ENCODE results near the gene POLA2.
"Not testable (repeated sequence)": the region's sequence is repeated elsewhere in the genome, so short reads cannot be mapped to it uniquely, and the experiment has no call there.

The POLA2 gene

GRCh38 chr11:65245046-65245445 is 16.7 kb upstream of the POLA2 start:
- H3K4me3 ChIP-seq (ENCODE audit: low read length); H3K4me1 ChIP-seq (ENCODE audit: control insufficient read depth, insufficient read depth, low read length); H3K36me3 ChIP-seq (ENCODE audit: insufficient read depth, low read length); H3K27me3 ChIP-seq (ENCODE audit: control insufficient read depth, insufficient read depth, low read length); H3K9me3 ChIP-seq (replicated peaks; ENCODE audit: low read length); H3K4me2 ChIP-seq (ENCODE audit: low read length); H3K9ac ChIP-seq (ENCODE audit: low read depth, low read length): not testable (repeated sequence)

- Histone ChIP-seq H3K4me3 (ENCODE audit: low read length) (no peak overlapping the region), H3K4me1 (ENCODE audit: control insufficient read depth, insufficient read depth, low read length) (no peaks in the 10 kb centered on the region), H3K27me3 (ENCODE audit: control insufficient read depth, insufficient read depth, low read length) (no peaks in the 10 kb centered on the region), H3K9ac (ENCODE audit: low read depth, low read length) (no peak overlapping the region), H3K36me3 (ENCODE audit: insufficient read depth, low read length) (no peaks in the 10 kb centered on the region), H3K9me3 (replicated peaks; ENCODE audit: low read length) (no peaks in the 10 kb centered on the region), H3K4me2 (ENCODE audit: low read length) (no peak overlapping the region)
Observed at GRCh38 chr11:65246506-65246905, 15.3 kb upstream of the POLA2 start.

GRCh38 chr11:65248184-65248710 is 13.5 kb upstream of the POLA2 start:
- not testable (repeated sequence) for H3K4me3 ChIP-seq (ENCODE audit: low read length); H3K4me1 ChIP-seq (ENCODE audit: control insufficient read depth, insufficient read depth, low read length); H3K9ac ChIP-seq (ENCODE audit: low read depth, low read length); H3K9me3 ChIP-seq (replicated peaks; ENCODE audit: low read length); H3K27me3 ChIP-seq (ENCODE audit: control insufficient read depth, insufficient read depth, low read length); H3K4me2 ChIP-seq (ENCODE audit: low read length); H3K36me3 ChIP-seq (ENCODE audit: insufficient read depth, low read length)

GRCh38 chr11:65251476-65251875 is 10.3 kb upstream of the POLA2 start:
- no peak overlapping the region for H3K4me2 ChIP-seq (ENCODE audit: low read length)
- H3K27me3 ChIP-seq (ENCODE audit: control insufficient read depth, insufficient read depth, low read length), result no peaks in the 10 kb centered on the region
- no peak overlapping the region for H3K4me3 ChIP-seq (ENCODE audit: low read length)
- H3K9ac ChIP-seq (ENCODE audit: low read depth, low read length), result no peak overlapping the region
- H3K36me3 ChIP-seq (ENCODE audit: insufficient read depth, low read length), result no peaks in the 10 kb centered on the region
- no peaks in the 10 kb centered on the region for H3K9me3 ChIP-seq (replicated peaks; ENCODE audit: low read length)
- no peaks in the 10 kb centered on the region for H3K4me1 ChIP-seq (ENCODE audit: control insufficient read depth, insufficient read depth, low read length)

GRCh38 chr11:65254724-65255123 is 7.0 kb upstream of the POLA2 start:
- no peaks in the 10 kb centered on the region for H3K36me3 ChIP-seq (ENCODE audit: insufficient read depth, low read length)
- no peaks in the 10 kb centered on the region for H3K27me3 ChIP-seq (ENCODE audit: control insufficient read depth, insufficient read depth, low read length)
- no peak overlapping the region for H3K9ac ChIP-seq (ENCODE audit: low read depth, low read length)
- no peak overlapping the region for H3K4me3 ChIP-seq (ENCODE audit: low read length)
- no peaks in the 10 kb centered on the region for H3K4me1 ChIP-seq (ENCODE audit: control insufficient read depth, insufficient read depth, low read length)
- H3K4me2 ChIP-seq (ENCODE audit: low read length), result no peak overlapping the region
- H3K9me3 ChIP-seq (replicated peaks; ENCODE audit: low read length), result no peaks in the 10 kb centered on the region

- H3K4me1 ChIP-seq (ENCODE audit: control insufficient read depth, insufficient read depth, low read length), result peaks cover 12% of the 10 kb centered on the region
- no peaks in the 10 kb centered on the region for H3K27me3 ChIP-seq (ENCODE audit: control insufficient read depth, insufficient read depth, low read length)
- H3K4me3 ChIP-seq (ENCODE audit: low read length), result no peak overlapping the region
- H3K4me2 ChIP-seq (ENCODE audit: low read length), result no peak overlapping the region
- H3K9me3 ChIP-seq (replicated peaks; ENCODE audit: low read length), result no peaks in the 10 kb centered on the region
- H3K9ac ChIP-seq (ENCODE audit: low read depth, low read length), result no peak overlapping the region
- H3K36me3 ChIP-seq (ENCODE audit: insufficient read depth, low read length), result no peaks in the 10 kb centered on the region
Observed at GRCh38 chr11:65258988-65259387, 2.8 kb upstream of the POLA2 start.

- Histone ChIP-seq H3K4me3 (ENCODE audit: low read length) (no peak overlapping the region), H3K27me3 (ENCODE audit: control insufficient read depth, insufficient read depth, low read length) (no peaks in the 10 kb centered on the region), H3K9me3 (replicated peaks; ENCODE audit: low read length) (no peaks in the 10 kb centered on the region), H3K4me1 (ENCODE audit: control insufficient read depth, insufficient read depth, low read length) (peaks cover 12% of the 10 kb centered on the region), H3K9ac (ENCODE audit: low read depth, low read length) (no peak overlapping the region), H3K4me2 (ENCODE audit: low read length) (no peak overlapping the region), H3K36me3 (ENCODE audit: insufficient read depth, low read length) (no peaks in the 10 kb centered on the region)
Observed at GRCh38 chr11:65260302-65260701, 1.5 kb upstream of the POLA2 start.

GRCh38 chr11:65260756-65261590 is 789 bp upstream of the POLA2 start:
- peak overlapping the region; percentile 95 for H3K4me2 ChIP-seq (ENCODE audit: low read length)
- no peaks in the 10 kb centered on the region for H3K9me3 ChIP-seq (replicated peaks; ENCODE audit: low read length)
- peaks cover 12% of the 10 kb centered on the region for H3K4me1 ChIP-seq (ENCODE audit: control insufficient read depth, insufficient read depth, low read length)
- H3K27me3 ChIP-seq (ENCODE audit: control insufficient read depth, insufficient read depth, low read length), result no peaks in the 10 kb centered on the region
- peak overlapping the region; percentile 87 for H3K9ac ChIP-seq (ENCODE audit: low read depth, low read length)
- no peaks in the 10 kb centered on the region for H3K36me3 ChIP-seq (ENCODE audit: insufficient read depth, low read length)
- H3K4me3 ChIP-seq (ENCODE audit: low read length), result peak overlapping the region; percentile 80

GRCh38 chr11:65262381-65262680 is 569 bp downstream of the POLA2 start:
- Histone ChIP-seq H3K36me3 (ENCODE audit: insufficient read depth, low read length) (no peaks in the 10 kb centered on the region), H3K4me3 (ENCODE audit: low read length) (peak overlapping the region; percentile 80), H3K4me2 (ENCODE audit: low read length) (peak overlapping the region; percentile 95), H3K9ac (ENCODE audit: low read depth, low read length) (peak overlapping the region; percentile 87), H3K4me1 (ENCODE audit: control insufficient read depth, insufficient read depth, low read length) (peaks cover 12% of the 10 kb centered on the region), H3K9me3 (replicated peaks; ENCODE audit: low read length) (no peaks in the 10 kb centered on the region), H3K27me3 (ENCODE audit: control insufficient read depth, insufficient read depth, low read length) (no peaks in the 10 kb centered on the region)

- Histone ChIP-seq H3K9me3 (replicated peaks; ENCODE audit: low read length) (no peaks in the 10 kb centered on the region), H3K9ac (ENCODE audit: low read depth, low read length) (peak overlapping the region; percentile 87)
Observed at GRCh38 chr11:65262776-65263175, 1.0 kb downstream of the POLA2 start.

GRCh38 chr11:65264747-65265146 is 3.0 kb downstream of the POLA2 start:
- H3K9me3 ChIP-seq (replicated peaks; ENCODE audit: low read length); H3K4me2 ChIP-seq (ENCODE audit: low read length); H3K36me3 ChIP-seq (ENCODE audit: insufficient read depth, low read length); H3K27me3 ChIP-seq (ENCODE audit: control insufficient read depth, insufficient read depth, low read length); H3K9ac ChIP-seq (ENCODE audit: low read depth, low read length); H3K4me3 ChIP-seq (ENCODE audit: low read length): not testable (repeated sequence)
- H3K4me1 ChIP-seq (ENCODE audit: control insufficient read depth, insufficient read depth, low read length), result peaks cover 12% of the 10 kb centered on the region

More at GRCh38 chr11:65262776-65263175, 1.0 kb downstream of the POLA2 start:
- H3K27me3 ChIP-seq (ENCODE audit: control insufficient read depth, insufficient read depth, low read length), result no peaks in the 10 kb centered on the region
- H3K4me3 ChIP-seq (ENCODE audit: low read length), result peak overlapping the region; percentile 80
- H3K36me3 ChIP-seq (ENCODE audit: insufficient read depth, low read length), result no peaks in the 10 kb centered on the region
- peaks cover 12% of the 10 kb centered on the region for H3K4me1 ChIP-seq (ENCODE audit: control insufficient read depth, insufficient read depth, low read length)
- peak overlapping the region; percentile 95 for H3K4me2 ChIP-seq (ENCODE audit: low read length)

GRCh38 chr11:65266210-65266609 is 4.4 kb downstream of the POLA2 start:
- H3K9me3 ChIP-seq (replicated peaks; ENCODE audit: low read length), result no peaks in the 10 kb centered on the region
- no peaks in the 10 kb centered on the region for H3K27me3 ChIP-seq (ENCODE audit: control insufficient read depth, insufficient read depth, low read length)
- no peak overlapping the region for H3K4me2 ChIP-seq (ENCODE audit: low read length)
- peaks cover 9% of the 10 kb centered on the region for H3K4me1 ChIP-seq (ENCODE audit: control insufficient read depth, insufficient read depth, low read length)
- peaks cover 16% of the 10 kb centered on the region for H3K36me3 ChIP-seq (ENCODE audit: insufficient read depth, low read length)
- no peak overlapping the region for H3K4me3 ChIP-seq (ENCODE audit: low read length)
- no peak overlapping the region for H3K9ac ChIP-seq (ENCODE audit: low read depth, low read length)

Measured in skeletal muscle satellite cell (primary cell).